Skin epidermis (tissue), 12 donors: ENCODE results near the gene VPS39.
A peak's percentile ranks its signal among the peaks of the same experiment; 100 is the strongest.
"Not testable (repeated sequence)": the region's sequence is repeated elsewhere in the genome, so short reads cannot be mapped to it uniquely, and the experiment has no call there.

ENCODE experiments used
- H3K27ac ChIP-seq, 21 experiments: fragments of 200-600 bp; sonication (generic) in 11 of 21; one replicate each; pipeline ENCODE4 v1.5.0; 2020; ENCODE audit warnings: mild to moderate bottlenecking in 3 of 21, inconsistent platforms in 2 of 21, moderate library complexity in 2 of 21
- H3K4me3 ChIP-seq, 7 experiments: fragments of 200-600 bp; sonication (generic) in 2 of 7; one replicate each; pipeline ENCODE4 v1.5.0; 2020; ENCODE audit warnings: inconsistent platforms in 2 of 7, mild to moderate bottlenecking in 2 of 7, moderate library complexity in 1 of 7

The VPS39 gene

GRCh38 chr15:42207674-42208579 lies at the start of gene VPS39:
TSS of gene VPS39 (minus strand) at chr15:42208304. CDS start at chr15:42208153, 151 bp downstream.
- H3K27ac ChIP-seq, result peak within 1 kb of the TSS; percentile 16 to 96 (median 88)
- peak within 1 kb of the TSS; percentile 46 to 98 (median 78) for H3K4me3 ChIP-seq

GRCh38 chr15:42253300-42253699 lies 45.2 kb upstream of the VPS39 start:
- Histone ChIP-seq H3K27ac (no peak overlapping the region), H3K4me3 (no peak overlapping the region)

GRCh38 chr15:42240823-42241222 lies 32.7 kb upstream of the VPS39 start:
- H3K27ac ChIP-seq, result no peak overlapping the region
- H3K4me3 ChIP-seq, result no peak overlapping the region

- Histone ChIP-seq H3K4me3 (no peak overlapping the region), H3K27ac (no peak overlapping the region)
Measured at GRCh38 chr15:42239528-42240182, 31.6 kb upstream of the VPS39 start.

GRCh38 chr15:42233107-42233506 lies 25.0 kb upstream of the VPS39 start:
- H3K27ac ChIP-seq, result no peak overlapping the region
- no peak overlapping the region for H3K4me3 ChIP-seq

- no peak overlapping the region for H3K4me3 ChIP-seq
- H3K27ac ChIP-seq, result no peak overlapping the region
Measured at GRCh38 chr15:42232606-42233005, 24.5 kb upstream of the VPS39 start.

- no peak overlapping the region for H3K27ac ChIP-seq
- H3K4me3 ChIP-seq, result no peak overlapping the region
Measured at GRCh38 chr15:42231088-42231487, 23.0 kb upstream of the VPS39 start.

- H3K27ac ChIP-seq, result not testable (repeated sequence)
Measured at GRCh38 chr15:42228981-42229380, 20.9 kb upstream of the VPS39 start.

GRCh38 chr15:42228036-42228435 lies 19.9 kb upstream of the VPS39 start:
- H3K27ac ChIP-seq, result peak overlapping the region in 1 of 21 experiments; percentile 3

More at GRCh38 chr15:42228981-42229380, 20.9 kb upstream of the VPS39 start:
- not testable (repeated sequence) for H3K4me3 ChIP-seq

GRCh38 chr15:42226648-42227047 lies 18.5 kb upstream of the VPS39 start:
- Histone ChIP-seq H3K4me3 (no peak overlapping the region), H3K27ac (no peak overlapping the region)

More at GRCh38 chr15:42228036-42228435, 19.9 kb upstream of the VPS39 start:
- no peak overlapping the region for H3K4me3 ChIP-seq

- Histone ChIP-seq H3K4me3 (no peak overlapping the region), H3K27ac (no peak overlapping the region)
Measured at GRCh38 chr15:42220216-42220615, 12.1 kb upstream of the VPS39 start.

- no peak overlapping the region for H3K27ac ChIP-seq
- H3K4me3 ChIP-seq, result no peak overlapping the region
Measured at GRCh38 chr15:42218953-42219592, 11.0 kb upstream of the VPS39 start.

- H3K27ac ChIP-seq, result no peak overlapping the region
- no peak overlapping the region for H3K4me3 ChIP-seq
Measured at GRCh38 chr15:42217568-42217967, 9.5 kb upstream of the VPS39 start.

- H3K27ac ChIP-seq, result no peak overlapping the region
- H3K4me3 ChIP-seq, result no peak overlapping the region
Measured at GRCh38 chr15:42215913-42216829, 8.1 kb upstream of the VPS39 start.

GRCh38 chr15:42214600-42214999 lies 6.5 kb upstream of the VPS39 start:
- H3K27ac ChIP-seq, result no peak overlapping the region
- no peak overlapping the region for H3K4me3 ChIP-seq

GRCh38 chr15:42213511-42213910 lies 5.4 kb upstream of the VPS39 start:
- H3K4me3 ChIP-seq, result no peak overlapping the region
- no peak overlapping the region for H3K27ac ChIP-seq

- Histone ChIP-seq H3K4me3 (no peak overlapping the region), H3K27ac (no peak overlapping the region)
Measured at GRCh38 chr15:42210696-42211095, 2.6 kb upstream of the VPS39 start.

- no peak overlapping the region for H3K4me3 ChIP-seq
- no peak overlapping the region for H3K27ac ChIP-seq
Measured at GRCh38 chr15:42206406-42206805, 1.7 kb downstream of the VPS39 start.

GRCh38 chr15:42203891-42204290 lies 4.2 kb downstream of the VPS39 start:
- no peak overlapping the region for H3K4me3 ChIP-seq
- H3K27ac ChIP-seq, result no peak overlapping the region
